D721Med (cell line): ENCODE results near the gene KCNJ16.
"Not testable (repeated sequence)": the region's sequence is repeated elsewhere in the genome, so short reads cannot be mapped to it uniquely, and the experiment has no call there.

ENCODE experiments used
- DNase-seq: peaks from one replicate; pipeline ENCODE4 v3.0.0; 2011; ENCODE audit warnings: low spot score; ENCODE audit not compliant: insufficient read length
- FAIRE-seq: peaks from 2 replicates; lab custom pipeline; 2011; peaks lifted over from hg19 to GRCh38; lab: Jason Lieb, UNC
- TF ChIP-seq, protein P1 (sequence below): IDR thresholded peaks from 2 replicates; pipeline ENCODE4 v1.5.1; 2012; ENCODE audit warnings: mild to moderate bottlenecking, control low read depth; ENCODE audit not compliant: insufficient read depth; ENCODE audit errors: missing control alignments

Gene KCNJ16

GRCh38 chr17:70037498-70037897 lies 37.5 kb upstream of the KCNJ16 start:
- TF ChIP-seq, protein P1, sequence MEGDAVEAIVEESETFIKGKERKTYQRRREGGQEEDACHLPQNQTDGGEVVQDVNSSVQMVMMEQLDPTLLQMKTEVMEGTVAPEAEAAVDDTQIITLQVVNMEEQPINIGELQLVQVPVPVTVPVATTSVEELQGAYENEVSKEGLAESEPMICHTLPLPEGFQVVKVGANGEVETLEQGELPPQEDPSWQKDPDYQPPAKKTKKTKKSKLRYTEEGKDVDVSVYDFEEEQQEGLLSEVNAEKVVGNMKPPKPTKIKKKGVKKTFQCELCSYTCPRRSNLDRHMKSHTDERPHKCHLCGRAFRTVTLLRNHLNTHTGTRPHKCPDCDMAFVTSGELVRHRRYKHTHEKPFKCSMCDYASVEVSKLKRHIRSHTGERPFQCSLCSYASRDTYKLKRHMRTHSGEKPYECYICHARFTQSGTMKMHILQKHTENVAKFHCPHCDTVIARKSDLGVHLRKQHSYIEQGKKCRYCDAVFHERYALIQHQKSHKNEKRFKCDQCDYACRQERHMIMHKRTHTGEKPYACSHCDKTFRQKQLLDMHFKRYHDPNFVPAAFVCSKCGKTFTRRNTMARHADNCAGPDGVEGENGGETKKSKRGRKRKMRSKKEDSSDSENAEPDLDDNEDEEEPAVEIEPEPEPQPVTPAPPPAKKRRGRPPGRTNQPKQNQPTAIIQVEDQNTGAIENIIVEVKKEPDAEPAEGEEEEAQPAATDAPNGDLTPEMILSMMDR, result no peak
- FAIRE-seq (no peak), DNase-seq (no peak)

DNA sequence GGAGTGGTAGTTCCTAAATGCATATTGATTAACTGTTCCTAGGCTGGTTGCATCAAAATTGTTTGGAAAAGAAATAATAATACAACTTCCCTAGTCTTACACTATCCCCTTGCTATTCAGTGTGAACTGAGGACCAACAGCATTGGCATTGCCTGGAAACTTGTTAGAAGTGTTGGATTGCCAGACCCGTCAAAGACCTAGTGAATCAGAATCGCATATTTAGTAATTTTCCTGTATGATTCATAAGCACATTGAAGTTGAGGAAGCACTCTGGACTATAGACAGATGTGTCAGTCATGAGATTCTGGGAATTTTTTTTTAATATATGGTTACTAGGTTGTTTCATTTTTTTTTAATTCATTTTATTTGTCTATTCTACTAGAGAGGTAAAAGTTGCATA lies 34.7 kb upstream of the KCNJ16 start:
- TF ChIP-seq, protein P1, result no peak
- FAIRE-seq, result no peak
- no peak for DNase-seq

DNA sequence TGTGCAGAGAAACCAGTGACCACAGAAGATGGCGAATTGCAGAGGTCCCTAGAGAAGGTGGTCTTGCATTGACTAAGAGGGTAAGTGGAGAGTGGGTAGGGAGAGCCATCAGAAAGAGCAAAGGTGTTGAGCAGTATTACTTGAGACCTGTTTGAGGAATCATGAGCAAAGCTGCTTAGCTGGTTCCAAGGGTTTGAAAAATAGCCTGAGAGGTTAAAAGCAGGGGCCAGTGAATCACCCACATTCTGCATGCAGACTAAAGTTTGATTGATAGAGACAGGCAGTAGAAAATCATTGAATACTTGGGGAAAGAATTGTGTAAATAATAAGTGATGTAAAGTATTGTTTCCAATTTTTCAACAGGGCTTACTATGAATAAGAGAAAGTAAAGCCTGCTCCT lies 34.0 kb upstream of the KCNJ16 start:
- FAIRE-seq (no peak), DNase-seq (no peak)
- TF ChIP-seq, protein P1, result no peak

GRCh38 chr17:70041540-70041939 lies 33.5 kb upstream of the KCNJ16 start:
- no peak for FAIRE-seq
- TF ChIP-seq, protein P1, result no peak
- no peak for DNase-seq

DNA sequence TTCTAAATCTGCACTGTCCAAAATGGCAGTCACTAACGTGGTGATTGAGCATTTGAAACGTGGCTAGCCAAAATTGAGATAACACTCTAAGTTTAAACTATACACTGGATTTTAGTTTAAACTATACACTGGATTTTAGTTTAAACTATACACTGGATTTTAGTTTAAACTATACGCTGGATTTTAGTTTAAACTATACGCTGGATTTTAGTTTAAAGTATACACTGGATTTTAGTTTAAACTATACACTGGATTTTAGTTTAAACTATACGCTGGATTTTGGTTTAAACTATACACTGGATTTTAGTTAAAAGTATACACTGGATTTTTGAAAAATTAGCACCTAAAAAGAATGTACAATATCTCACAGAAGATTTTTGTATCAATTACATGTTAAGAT lies 29.2 kb upstream of the KCNJ16 start:
- not testable (repeated sequence) for DNase-seq, FAIRE-seq

GRCh38 chr17:70047619-70048419 lies 27.2 kb upstream of the KCNJ16 start:
- DNase-seq, result no peak
- FAIRE-seq, result no peak
- TF ChIP-seq, protein P1, result no peak

GRCh38 chr17:70049801-70050591 lies 25.0 kb upstream of the KCNJ16 start:
- TF ChIP-seq, protein P1, result no peak
- no peak for DNase-seq
- no peak for FAIRE-seq
